HG02571 (cell line): Measurements from ENCODE around the gene FAM161A.
A peak's percentile ranks its signal among the peaks of the same experiment; 100 is the strongest.

ENCODE experiments used
- ATAC-seq: cut with Tn5 transposase; IDR thresholded peaks from one replicate; pipeline ENCODE4 v1.9.1; 2021; ENCODE audit warnings: mild to moderate bottlenecking, moderate library complexity; ENCODE audit not compliant: unreplicated experiment

The FAM161A gene

DNA sequence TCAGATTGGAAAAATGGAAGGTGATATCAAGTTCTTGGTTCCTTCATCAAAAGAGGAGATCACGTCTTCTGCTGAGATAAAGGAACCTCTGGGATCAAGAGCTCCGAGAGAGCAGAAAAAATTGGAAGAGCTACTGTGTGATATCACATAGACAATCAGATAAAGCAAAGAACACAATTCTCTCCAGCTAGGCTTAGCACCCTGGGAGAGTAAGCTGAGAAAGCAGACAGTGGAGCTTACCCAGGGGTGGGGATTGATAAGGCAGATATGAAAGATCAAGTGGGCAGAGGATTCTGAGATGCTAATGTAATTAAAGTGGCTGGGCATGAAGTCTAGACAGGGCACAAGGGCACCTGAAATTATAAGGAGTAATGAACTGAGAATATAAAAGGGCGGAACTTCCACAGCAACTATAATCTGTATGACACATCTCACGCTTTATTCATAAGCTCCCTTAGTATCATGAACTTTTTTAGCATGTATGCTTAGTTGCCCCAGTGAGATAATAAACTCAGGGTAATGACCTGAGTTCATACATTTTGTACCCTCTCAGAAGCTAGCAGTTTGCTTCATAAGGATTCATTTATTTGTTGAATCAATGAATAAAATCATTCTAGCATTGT, 65.8 kb downstream of the FAM161A start:
- ATAC-seq: no peak

DNA sequence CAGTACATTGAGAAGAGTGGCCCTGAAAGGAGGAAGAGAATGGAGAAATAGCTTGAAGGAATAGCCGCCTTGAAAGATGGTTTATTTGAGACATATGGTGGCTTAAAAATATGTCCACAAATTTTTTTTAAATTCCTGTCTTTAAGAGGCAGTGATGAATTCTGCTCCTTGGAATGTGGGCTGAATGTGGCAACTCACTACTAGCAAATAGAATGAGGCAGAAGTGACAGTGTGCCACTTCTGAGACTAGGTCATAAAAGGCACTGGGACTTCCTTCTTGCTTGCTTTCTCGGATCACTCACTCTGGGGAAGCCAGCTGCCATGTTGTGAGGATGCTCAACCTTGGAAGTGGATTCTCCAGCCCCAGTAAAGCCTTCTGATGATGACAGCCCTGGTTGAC, 67.0 kb downstream of the FAM161A start:
- ATAC-seq: no peak

DNA sequence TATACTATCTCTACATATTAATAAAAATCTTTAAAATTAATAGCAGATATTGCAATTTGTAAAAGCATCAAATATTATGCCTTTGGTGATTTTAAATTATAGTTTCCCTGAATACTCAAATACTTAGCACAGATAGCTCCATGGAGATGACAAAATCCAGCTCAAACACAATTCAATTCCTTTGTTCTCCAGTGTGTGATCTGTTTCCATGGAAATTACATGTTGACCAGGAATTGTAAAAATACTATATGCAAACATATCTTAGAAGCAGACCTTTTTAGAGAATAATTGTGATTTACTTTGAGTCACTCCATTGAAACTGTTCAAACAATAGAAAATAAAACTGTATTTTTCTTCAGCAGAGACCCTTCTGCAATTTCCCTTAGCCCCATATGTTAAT, 68.3 kb downstream of the FAM161A start:
- no peak for ATAC-seq

DNA sequence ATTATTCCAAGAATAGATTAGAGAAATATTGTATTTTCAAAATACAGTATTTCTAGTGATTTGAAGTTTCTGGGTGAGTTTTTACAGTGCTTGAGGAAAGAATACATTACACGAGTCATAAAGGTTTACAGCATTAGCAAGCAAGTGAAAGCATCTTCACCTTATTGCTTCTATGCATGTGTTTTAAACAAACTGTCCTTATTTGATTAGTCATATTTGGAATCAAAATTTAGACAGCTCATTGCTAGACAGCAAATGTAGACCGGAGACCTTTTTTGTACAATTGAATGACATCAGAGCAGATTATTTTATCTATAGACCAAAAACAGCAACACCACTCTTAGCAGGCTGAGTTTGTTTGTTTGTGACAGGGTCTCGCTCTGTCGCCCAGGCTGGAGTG, 69.2 kb downstream of the FAM161A start:
- ATAC-seq: no peak

DNA sequence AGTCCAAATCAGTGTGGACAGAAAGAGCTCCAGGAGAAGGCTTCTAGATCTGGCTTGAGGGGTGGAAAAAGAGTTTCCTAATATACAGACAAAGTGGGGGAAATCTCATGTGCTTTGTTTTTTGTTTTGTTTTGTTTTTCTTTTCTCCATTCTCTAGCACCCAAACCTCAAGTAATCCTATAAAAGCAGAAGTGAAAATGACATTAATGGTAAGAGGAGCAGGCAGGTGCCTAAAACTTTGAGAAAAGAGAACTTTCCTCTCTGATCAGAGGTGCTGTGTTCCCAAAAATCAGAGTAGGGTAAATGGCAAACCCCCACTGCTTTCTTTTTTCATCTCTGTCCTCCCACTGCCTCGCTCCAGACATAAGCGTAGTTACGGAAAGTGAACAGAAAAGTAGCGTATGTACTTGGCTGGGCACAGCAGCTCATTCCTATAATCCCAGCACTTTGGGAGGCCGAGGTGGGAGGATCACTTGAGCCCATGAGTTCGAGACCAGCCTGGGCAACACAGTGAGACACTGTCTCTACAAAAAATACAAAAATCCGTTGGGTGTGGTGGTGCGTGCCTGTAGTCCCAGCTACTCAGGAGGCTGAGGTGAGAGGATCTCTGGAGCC, 77.8 kb downstream of the FAM161A start:
- ATAC-seq: peak; percentile 82
